ENCODE results near the gene AHCYL2. TPM values are rescaled to one million over a fixed set of nuclear protein-coding genes. Genes with fewer than 3 reads are reported as not detected.

Gene AHCYL2
- total and polyA plus RNA-seq, 12 donors: 2.5 to 7.7 (median 5.6) TPM

DNA sequence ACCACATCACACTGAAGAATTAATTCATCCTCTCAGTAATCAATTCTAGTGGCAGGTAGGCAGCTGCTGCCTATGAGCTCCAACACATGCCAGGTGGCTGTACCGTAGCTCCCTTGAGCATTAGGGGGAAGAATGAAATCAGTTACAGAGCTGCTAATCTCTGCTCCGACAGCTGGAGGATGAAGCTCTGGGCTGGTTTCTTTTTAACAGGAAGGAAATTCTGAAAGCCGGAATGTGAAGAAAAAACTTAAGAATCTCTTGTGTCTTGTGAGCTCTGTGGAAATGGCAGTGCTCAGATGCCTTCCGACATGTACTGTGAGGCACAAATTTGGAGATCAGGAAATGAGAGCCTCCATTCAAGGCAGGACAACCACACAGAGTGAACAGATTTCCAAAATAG, 2.8 kb upstream of the AHCYL2 start:
- peaks cover 0 to 35% (median 11%) of the 10 kb centered on the region in 9 donors for H3K4me1 ChIP-seq
- H3K27me3 ChIP-seq: no peaks in the 10 kb centered on the region
- peak overlapping the region in 1 of 10 donors; percentile 24 for H3K27ac ChIP-seq
- WGBS, 2 donors: 25 to 34% methylated on average over 4 of the region's 4 CpGs
- DNase-seq: no peak
- TF ChIP-seq, protein P1, sequence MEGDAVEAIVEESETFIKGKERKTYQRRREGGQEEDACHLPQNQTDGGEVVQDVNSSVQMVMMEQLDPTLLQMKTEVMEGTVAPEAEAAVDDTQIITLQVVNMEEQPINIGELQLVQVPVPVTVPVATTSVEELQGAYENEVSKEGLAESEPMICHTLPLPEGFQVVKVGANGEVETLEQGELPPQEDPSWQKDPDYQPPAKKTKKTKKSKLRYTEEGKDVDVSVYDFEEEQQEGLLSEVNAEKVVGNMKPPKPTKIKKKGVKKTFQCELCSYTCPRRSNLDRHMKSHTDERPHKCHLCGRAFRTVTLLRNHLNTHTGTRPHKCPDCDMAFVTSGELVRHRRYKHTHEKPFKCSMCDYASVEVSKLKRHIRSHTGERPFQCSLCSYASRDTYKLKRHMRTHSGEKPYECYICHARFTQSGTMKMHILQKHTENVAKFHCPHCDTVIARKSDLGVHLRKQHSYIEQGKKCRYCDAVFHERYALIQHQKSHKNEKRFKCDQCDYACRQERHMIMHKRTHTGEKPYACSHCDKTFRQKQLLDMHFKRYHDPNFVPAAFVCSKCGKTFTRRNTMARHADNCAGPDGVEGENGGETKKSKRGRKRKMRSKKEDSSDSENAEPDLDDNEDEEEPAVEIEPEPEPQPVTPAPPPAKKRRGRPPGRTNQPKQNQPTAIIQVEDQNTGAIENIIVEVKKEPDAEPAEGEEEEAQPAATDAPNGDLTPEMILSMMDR (IDR thresholded peaks at IDR 0.05): no peak
- intact Hi-C loops (cut with DNase I): loop anchor here in 4 of 10 donors (5.0 to 10.0 kb wide), 4 partner anchors 75 to 393 kb away; partner anchors contain the start of gene NRF1 (in 3 of the 4)
- no peak overlapping the region for H3K4me3 ChIP-seq
- H3K9me3 ChIP-seq: no peaks in the 10 kb centered on the region
- no peak for ATAC-seq
- H3K36me3 ChIP-seq: no peaks in the 10 kb centered on the region

GRCh38 chr7:129225206-129225930, 538 bp downstream of the AHCYL2 start:
- H3K27ac ChIP-seq: peak overlapping the region in 9 of 10 donors; percentile 75 to 98 (median 93)
- peak; percentile 23 to 56 for DNase-seq
- ATAC-seq: peak; percentile 2 to 51 (median 24)
- 0 to 1% methylated on average over 58 to 60 of the region's 60 CpGs for WGBS, 2 donors
- peak overlapping the region; percentile 66 to 97 (median 82) for H3K4me3 ChIP-seq
- peaks cover 0 to 30% (median 15%) of the 10 kb centered on the region in 9 donors for H3K4me1 ChIP-seq
- intact Hi-C loops (cut with DNase I): loop anchor here in 2 of 10 donors (10.0 kb wide), 2 partner anchors 249 to 389 kb away; partner anchors contain the start of gene NRF1 (in 2 of the 2)
- no peaks in the 10 kb centered on the region for H3K27me3 ChIP-seq
- no peaks in the 10 kb centered on the region for H3K9me3 ChIP-seq
- TF ChIP-seq, protein P1 (IDR thresholded peaks at IDR 0.05): no peak
- H3K36me3 ChIP-seq: no peaks in the 10 kb centered on the region

DNA sequence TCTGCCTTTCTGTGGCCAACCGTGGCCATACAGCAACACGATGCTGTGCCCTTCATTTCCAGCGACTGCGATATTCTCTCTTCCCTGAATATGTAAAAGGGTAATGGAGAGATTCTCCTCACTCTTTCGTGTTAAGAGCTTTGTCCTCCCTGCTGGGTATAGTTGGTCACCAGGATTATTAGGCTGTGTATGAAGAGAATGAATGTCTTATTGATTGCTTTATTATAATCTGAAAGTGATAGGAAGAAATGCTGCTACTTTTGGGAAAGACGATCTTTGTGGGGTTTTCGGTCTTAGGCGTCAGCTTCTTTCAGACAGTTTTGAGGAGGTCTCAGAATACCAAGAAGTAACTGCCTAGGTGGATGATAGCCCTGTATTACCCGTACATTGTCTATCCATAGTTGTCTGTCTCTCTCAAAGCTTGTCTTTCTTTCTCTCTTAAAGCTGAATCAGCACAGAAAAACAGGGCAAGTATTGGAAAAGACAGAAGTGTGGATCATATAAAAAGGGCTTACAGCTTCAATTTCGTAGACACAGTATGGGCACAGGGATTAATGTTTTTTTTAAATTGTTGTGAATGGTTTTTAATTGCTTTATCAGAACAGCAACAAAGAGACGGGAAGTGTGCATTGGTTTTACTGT, 1.2 kb downstream of the AHCYL2 start:
- ATAC-seq: no peak

More for the DNA sequence above, 1.2 kb downstream of the AHCYL2 start:
- 24 to 32% methylated on average over 11 of the region's 11 CpGs for WGBS, 2 donors
- intact Hi-C loops (cut with DNase I): loop anchor here in 2 of 10 donors (10.0 kb wide), 2 partner anchors 249 to 389 kb away; partner anchors contain the start of gene NRF1 (in 2 of the 2)
- H3K9me3 ChIP-seq: no peaks in the 10 kb centered on the region
- TF ChIP-seq, protein P1 (IDR thresholded peaks at IDR 0.05): no peak
- peak overlapping the region in 6 of 10 donors; percentile 75 to 98 (median 92) for H3K27ac ChIP-seq
- H3K27me3 ChIP-seq: no peaks in the 10 kb centered on the region
- H3K4me1 ChIP-seq: peaks cover 0 to 30% (median 15%) of the 10 kb centered on the region in 9 donors
- no peaks in the 10 kb centered on the region for H3K36me3 ChIP-seq
- H3K4me3 ChIP-seq: peak overlapping the region; percentile 66 to 97 (median 82)
- DNase-seq: no peak

Measured in heart right ventricle (tissue), 16 donors.